HG03045 (cell line): Measurements from ENCODE around the gene BLM.
"Not testable (repeated sequence)": the region's sequence is repeated elsewhere in the genome, so short reads cannot be mapped to it uniquely, and the experiment has no call there.

Experiments used
- ATAC-seq: cut with Tn5 transposase; IDR thresholded peaks from one replicate; pipeline ENCODE4 v1.9.1; 2021; ENCODE audit warnings: mild to moderate bottlenecking, moderate library complexity; ENCODE audit not compliant: unreplicated experiment

The BLM gene

GRCh38 chr15:90730290-90730689 lies 13.1 kb downstream of the BLM start:
- ATAC-seq = no peak

- ATAC-seq = no peak
These were observed 18.8 kb downstream of the BLM start for GRCh38 chr15:90735923-90736322.

- ATAC-seq = not testable (repeated sequence)
These were observed 23.4 kb downstream of the BLM start for GRCh38 chr15:90740545-90740944.

DNA sequence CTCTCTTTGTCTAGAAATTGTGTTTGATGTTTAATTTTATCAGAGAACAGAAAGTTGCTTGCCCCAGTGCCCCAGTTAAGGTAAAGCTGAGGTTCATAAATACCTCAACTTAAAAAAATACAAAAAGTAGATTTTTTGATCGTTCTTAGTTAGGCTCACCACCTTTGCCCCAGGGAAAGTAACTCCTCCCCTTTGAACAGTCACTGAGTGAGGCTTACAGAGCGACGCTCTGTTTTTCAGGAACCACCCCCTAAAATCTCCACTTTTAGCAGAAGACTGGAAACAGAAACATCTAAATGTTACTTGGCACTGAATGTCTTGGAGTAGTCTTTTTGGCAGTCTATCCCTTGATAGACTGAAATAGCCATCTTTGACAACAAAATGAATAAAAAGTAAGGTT lies 24.9 kb downstream of the BLM start:
- no peak for ATAC-seq

DNA sequence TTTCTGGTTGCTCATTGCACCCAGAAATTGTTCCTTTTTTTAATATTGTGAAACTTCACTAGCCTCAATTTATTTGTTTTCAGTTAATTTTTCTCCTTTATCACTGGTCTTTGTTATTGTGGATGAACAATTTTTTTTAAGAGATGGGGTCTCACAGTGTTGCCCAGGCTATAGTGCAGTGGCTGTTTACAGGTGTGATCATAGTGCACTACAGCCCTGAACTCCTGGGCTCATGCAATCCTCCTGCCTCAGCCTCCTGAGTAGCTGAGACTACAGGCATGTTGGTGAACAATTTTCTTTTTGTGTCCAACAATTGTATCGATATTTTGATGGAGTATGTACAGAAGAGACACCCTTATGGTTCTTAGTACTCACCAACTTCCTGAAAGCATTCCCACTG lies 26.3 kb downstream of the BLM start:
- ATAC-seq = no peak

DNA sequence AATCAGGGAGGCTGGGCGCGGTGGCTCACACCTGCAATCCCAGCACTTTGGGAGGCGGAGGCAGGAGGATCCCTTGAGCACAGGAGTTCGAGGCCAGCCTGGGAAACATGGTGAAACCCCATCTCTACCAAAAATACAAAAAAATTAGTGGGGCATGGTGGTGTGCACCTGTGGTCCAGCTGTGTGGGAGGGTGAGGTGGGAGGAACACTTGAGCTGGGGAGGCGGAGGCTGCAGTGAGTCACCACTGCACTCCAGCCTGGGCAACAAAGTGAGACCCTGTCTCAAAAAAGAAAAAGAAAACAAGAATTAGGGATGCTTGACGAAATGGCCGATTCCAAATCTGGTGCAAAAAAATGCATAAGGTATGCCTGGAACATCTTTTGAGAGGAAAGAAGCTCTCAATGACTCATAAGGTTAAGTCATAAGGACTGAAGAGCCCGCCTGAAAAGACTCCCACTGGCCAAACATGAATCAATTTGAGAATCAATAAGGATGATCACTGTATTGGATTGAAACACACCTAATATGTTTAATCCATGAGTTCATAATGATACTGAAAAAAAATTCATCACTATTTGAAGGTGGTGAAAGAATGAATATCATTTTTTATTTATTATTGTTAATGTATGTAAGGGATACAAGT lies 27.7 kb downstream of the BLM start:
- no peak for ATAC-seq

DNA sequence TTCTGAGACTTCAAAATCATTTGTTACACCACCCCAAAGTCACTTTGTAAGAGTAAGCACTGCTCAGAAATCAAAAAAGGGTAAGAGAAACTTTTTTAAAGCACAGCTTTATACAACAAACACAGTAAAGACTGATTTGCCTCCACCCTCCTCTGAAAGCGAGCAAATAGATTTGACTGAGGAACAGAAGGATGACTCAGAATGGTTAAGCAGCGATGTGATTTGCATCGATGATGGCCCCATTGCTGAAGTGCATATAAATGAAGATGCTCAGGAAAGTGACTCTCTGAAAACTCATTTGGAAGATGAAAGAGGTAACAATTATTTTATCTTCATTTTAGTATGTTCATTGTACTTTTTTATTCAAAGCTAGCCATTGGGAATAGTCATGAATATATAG lies 32.6 kb downstream of the BLM start:
- no peak for ATAC-seq

DNA sequence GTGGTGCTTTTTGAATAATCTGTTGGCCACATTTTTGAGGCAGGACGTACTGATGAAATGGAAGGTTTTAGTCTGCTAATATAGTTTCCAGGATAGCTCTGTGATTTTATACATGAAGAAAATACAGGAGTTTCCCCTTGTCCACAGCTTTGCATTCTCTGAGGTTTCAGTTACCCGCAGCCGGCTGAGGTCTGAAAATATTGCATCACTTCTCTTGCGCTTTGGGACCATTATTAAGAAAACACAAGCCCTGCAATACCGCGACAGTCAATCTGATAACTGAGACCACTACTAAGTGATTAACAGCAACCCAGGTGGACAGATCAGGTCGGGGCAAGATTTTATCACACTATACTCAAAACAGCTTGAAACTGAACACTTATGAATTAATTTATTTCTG lies 33.0 kb downstream of the BLM start:
- no peak for ATAC-seq

GRCh38 chr15:90751300-90751825 lies 34.2 kb downstream of the BLM start:
- ATAC-seq = no peak

GRCh38 chr15:90756916-90757315 lies 39.8 kb downstream of the BLM start:
- no peak for ATAC-seq

- no peak for ATAC-seq
These were observed 40.3 kb downstream of the BLM start for GRCh38 chr15:90757461-90757860.

GRCh38 chr15:90760661-90761232 lies 43.6 kb downstream of the BLM start:
- ATAC-seq = no peak

DNA sequence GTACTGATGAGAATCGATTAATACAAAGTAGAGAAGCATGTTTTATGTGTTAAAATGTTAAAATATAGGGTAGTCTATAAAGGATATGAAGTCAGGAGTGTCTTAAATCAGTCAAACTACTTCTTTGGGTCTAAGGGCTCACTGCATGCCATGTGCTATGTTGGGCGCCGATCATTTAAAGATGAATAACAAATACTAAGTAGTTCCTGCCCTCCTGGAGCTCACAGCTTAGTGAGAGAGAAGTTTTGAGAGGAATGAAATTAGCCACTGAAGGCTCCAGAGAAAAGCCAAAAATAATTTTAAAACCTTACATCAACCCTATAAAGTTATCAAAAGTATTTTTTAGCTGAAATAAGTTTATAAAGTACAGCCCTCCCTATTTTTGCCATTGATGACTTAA lies 44.5 kb downstream of the BLM start:
- no peak for ATAC-seq

- no peak for ATAC-seq
These were observed 45.0 kb downstream of the BLM start for GRCh38 chr15:90762109-90762508.

DNA sequence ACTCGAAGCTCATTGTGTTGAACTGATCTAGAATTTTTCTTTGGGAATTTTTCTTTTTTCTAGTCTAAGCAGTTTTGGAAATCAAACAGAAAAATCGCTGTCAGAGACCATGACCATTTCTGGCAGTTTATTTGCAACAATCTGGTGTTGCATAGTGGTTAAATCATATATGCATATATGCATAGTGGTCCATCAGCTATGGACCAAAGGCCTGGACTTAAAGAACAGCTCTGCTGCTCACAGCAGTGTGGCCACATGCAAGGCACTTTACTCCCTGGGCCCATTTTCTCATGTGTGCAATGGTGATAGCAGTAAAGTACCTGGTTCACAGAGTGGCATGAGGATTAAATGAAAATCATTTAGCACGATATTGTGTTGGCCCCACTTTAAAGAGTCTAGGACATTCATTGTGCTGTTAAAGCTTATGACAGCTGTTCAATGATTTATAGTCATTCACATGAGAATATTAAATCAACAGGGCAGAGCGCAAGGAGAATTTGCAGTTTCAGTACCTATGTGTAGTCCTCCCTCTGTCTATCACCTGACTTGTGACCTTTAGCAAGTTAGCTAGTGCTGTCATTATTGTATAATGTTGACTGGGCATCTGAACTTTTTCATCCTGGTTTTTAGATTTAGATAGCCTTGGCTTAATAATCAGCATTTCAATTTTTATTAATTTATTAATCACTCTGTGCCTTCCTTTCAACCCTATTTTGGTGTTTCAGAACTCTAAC lies 46.4 kb downstream of the BLM start:
- no peak for ATAC-seq

DNA sequence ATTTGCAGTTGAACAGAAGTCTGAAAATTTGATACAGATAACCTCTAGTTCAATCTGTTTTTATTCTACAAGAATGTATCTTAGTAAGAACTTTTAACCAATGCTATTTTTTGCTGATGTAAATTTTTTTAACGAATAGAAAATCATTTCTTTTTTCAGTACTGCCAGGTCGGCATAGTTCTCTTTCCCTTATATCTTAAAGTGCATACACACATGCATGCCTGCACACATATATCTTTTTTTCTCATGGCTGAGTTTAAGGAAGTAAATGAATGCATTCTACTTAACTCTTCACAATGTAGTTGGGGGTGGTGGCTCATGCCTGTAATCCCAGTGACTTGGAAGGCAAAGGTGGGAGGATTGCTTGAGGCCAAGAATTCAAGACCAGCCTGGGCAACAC lies 48.4 kb downstream of the BLM start:
- no peak for ATAC-seq

DNA sequence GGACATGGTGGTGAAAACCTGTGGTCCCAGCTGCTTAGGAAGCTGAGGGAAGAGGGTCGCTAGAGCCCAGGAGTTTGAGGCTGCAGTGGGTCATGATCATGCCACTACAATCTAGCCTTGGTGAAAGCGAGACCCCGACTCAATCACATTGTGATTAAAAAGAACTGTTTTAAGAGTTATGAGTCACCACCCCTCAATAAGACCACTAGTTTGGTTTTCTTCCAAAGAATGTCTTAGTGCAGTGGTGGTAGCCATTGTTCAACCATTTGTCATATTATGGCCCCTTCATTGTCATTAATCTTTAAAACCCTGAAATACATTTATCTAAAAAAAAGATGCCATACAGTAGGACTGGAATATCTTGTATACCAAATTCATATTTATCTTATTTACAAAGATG lies 48.8 kb downstream of the BLM start:
- ATAC-seq = no peak

- ATAC-seq = no peak
These were observed 52.2 kb downstream of the BLM start for GRCh38 chr15:90769375-90769774.

DNA sequence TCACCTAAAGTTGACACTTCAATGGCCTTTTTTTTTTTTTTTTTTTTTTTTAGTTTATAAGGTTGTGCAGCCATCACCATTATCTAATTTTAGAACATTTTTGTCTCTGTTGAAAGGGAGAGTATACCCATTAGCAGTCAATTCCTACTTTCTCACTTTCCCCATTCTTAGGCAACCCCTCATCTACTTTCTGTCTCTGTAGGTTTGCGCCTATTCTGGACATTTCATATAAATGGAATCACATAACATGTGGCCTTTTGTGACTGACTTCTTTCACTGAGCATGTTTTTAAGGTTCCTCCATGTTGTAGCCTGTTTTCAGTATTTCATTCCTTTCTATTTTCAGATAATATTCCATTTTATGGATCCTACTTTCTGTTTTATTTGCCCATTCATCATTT lies 56.3 kb downstream of the BLM start:
- ATAC-seq = no peak

DNA sequence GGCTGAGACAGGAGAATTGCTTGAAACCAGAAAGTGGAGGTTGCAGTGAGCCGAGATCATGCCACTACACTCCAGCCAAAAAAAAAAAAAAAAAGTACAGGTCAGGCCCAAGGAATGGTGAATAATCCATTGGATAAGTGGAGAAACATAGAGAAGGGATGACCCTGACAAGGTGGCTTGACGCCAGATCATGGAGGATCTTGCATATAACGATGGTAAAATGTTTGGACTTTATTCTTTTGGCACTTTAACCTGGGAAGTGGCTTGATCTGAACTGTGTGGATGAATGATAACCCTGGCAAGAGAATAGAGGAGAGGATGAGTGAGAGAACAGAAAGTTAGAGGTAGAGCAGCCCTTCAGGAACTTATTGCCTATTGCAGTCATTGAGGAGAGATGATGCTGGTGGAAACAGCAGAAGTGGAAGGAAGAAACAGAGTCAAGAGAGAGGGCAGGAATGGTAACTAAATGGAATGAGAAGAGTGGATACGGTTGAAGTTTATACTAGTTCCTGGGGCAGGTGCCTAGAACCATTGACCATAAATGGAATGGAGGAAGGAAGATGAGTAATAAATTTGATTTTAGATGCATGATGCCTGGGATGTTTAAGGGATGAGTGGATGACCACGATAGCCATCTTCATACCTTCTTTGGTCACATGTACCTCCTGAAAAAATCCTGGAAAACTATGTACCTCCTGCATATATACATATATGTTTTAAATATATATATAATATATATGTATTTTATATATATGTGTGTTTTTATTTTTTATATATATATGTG lies 57.8 kb downstream of the BLM start:
- no peak for ATAC-seq

- no peak for ATAC-seq
These were observed 63.8 kb downstream of the BLM start for GRCh38 chr15:90780916-90781315.
